ENCODE measurements around the gene PWP2. TPM values are rescaled to one million over a fixed set of nuclear protein-coding genes. Genes with fewer than 3 reads are reported as not detected.
"Not testable (repeated sequence)": the region's sequence is repeated elsewhere in the genome, so short reads cannot be mapped to it uniquely, and the experiment has no call there.

PWP2 gene
- total RNA-seq, 1 experiment from 2014 or later = 6.0 TPM

- H2BK5ac ChIP-seq (ENCODE audit: insufficient read length, low read length); H4K20me1 ChIP-seq (ENCODE audit: control insufficient read depth, insufficient read depth, insufficient read length); H3K36me3 Mint-ChIP-seq (ENCODE audit: insufficient read depth in 1 of 3, low read depth in 3 of 3); DNase-seq; H3K23me2 ChIP-seq (ENCODE audit: insufficient read length, low read depth, low read length, poor library complexity, severe bottlenecking); H4K8ac ChIP-seq (replicated peaks; ENCODE audit: insufficient read length, low read depth, low read length); H3K27me3 ChIP-seq (ENCODE audit: insufficient read depth, low read length); H3K79me2 ChIP-seq (ENCODE audit: insufficient read depth, low read length); H4K91ac ChIP-seq (ENCODE audit: insufficient read length, low read depth, low read length); H3K27me3 Mint-ChIP-seq (ENCODE audit: low read depth); H3K27ac ChIP-seq (ENCODE audit: insufficient read length, low read depth, low read length); H3K23ac ChIP-seq (ENCODE audit: insufficient read length, low read depth, low read length); H2AFZ ChIP-seq (ENCODE audit: low read length); H2BK12ac ChIP-seq (ENCODE audit: insufficient read length, low read depth, low read length); H3K9me3 ChIP-seq (ENCODE audit: control insufficient read depth, low read depth, low read length); H2BK20ac ChIP-seq (ENCODE audit: low read depth, low read length, poor library complexity, severe bottlenecking); H3K4me3 Mint-ChIP-seq; H3K4me1 ChIP-seq (ENCODE audit: insufficient read depth, low read length); H3K18ac ChIP-seq (ENCODE audit: insufficient read length, low read depth, low read length); H3K4me2 ChIP-seq (ENCODE audit: insufficient read depth, insufficient read length, low read length); H2BK120ac ChIP-seq (ENCODE audit: low read depth, low read length, poor library complexity, severe bottlenecking); H3K9me3 Mint-ChIP-seq; H3T11ph ChIP-seq (ENCODE audit: low read length); H3K14ac ChIP-seq (ENCODE audit: insufficient read depth, low read length); H4K5ac ChIP-seq (ENCODE audit: insufficient read length, low read depth, low read length); H3K27ac Mint-ChIP-seq; H2AK5ac ChIP-seq (ENCODE audit: insufficient read length, low read length); H3K4me1 Mint-ChIP-seq; H2BK15ac ChIP-seq (ENCODE audit: low read depth, low read length); H3K4ac ChIP-seq (ENCODE audit: low read depth, low read length); H3K79me1 ChIP-seq (ENCODE audit: insufficient read depth, low read depth, low read length, poor library complexity, severe bottlenecking); H3K9ac ChIP-seq (ENCODE audit: extremely low read depth, insufficient read length, low read length); H3K56ac ChIP-seq (ENCODE audit: insufficient read length, low read depth, low read length): not testable (repeated sequence)
- WGBS (ENCODE audit: extremely low coverage, insufficient read length, low lambda C conversion rate) = no CpG with 5 or more reads among the region's 15 CpGs
Observed at GRCh38 chr21:44160298-44160672, 53.1 kb downstream of the PWP2 start.

- not testable (repeated sequence) for H4K8ac ChIP-seq (replicated peaks; ENCODE audit: insufficient read length, low read depth, low read length); H2BK15ac ChIP-seq (ENCODE audit: low read depth, low read length); H3K4me3 Mint-ChIP-seq; H2BK5ac ChIP-seq (ENCODE audit: insufficient read length, low read length); H3K9ac ChIP-seq (ENCODE audit: extremely low read depth, insufficient read length, low read length); H2AK5ac ChIP-seq (ENCODE audit: insufficient read length, low read length); H3K27me3 ChIP-seq (ENCODE audit: insufficient read depth, low read length); H3K23ac ChIP-seq (ENCODE audit: insufficient read length, low read depth, low read length); H3K4me1 Mint-ChIP-seq; H3T11ph ChIP-seq (ENCODE audit: low read length); H3K18ac ChIP-seq (ENCODE audit: insufficient read length, low read depth, low read length); H2BK20ac ChIP-seq (ENCODE audit: low read depth, low read length, poor library complexity, severe bottlenecking); H4K91ac ChIP-seq (ENCODE audit: insufficient read length, low read depth, low read length); H3K4ac ChIP-seq (ENCODE audit: low read depth, low read length); H2BK120ac ChIP-seq (ENCODE audit: low read depth, low read length, poor library complexity, severe bottlenecking); H3K23me2 ChIP-seq (ENCODE audit: insufficient read length, low read depth, low read length, poor library complexity, severe bottlenecking); H3K4me2 ChIP-seq (ENCODE audit: insufficient read depth, insufficient read length, low read length); H2AFZ ChIP-seq (ENCODE audit: low read length); H3K9me3 ChIP-seq (ENCODE audit: control insufficient read depth, low read depth, low read length); H3K56ac ChIP-seq (ENCODE audit: insufficient read length, low read depth, low read length); DNase-seq; H3K9me3 Mint-ChIP-seq; H3K36me3 Mint-ChIP-seq (ENCODE audit: insufficient read depth in 1 of 3, low read depth in 3 of 3); H2BK12ac ChIP-seq (ENCODE audit: insufficient read length, low read depth, low read length); H3K27me3 Mint-ChIP-seq (ENCODE audit: low read depth); H4K20me1 ChIP-seq (ENCODE audit: control insufficient read depth, insufficient read depth, insufficient read length); H4K5ac ChIP-seq (ENCODE audit: insufficient read length, low read depth, low read length); H3K4me1 ChIP-seq (ENCODE audit: insufficient read depth, low read length); H3K27ac Mint-ChIP-seq; H3K14ac ChIP-seq (ENCODE audit: insufficient read depth, low read length); H3K79me2 ChIP-seq (ENCODE audit: insufficient read depth, low read length); H3K79me1 ChIP-seq (ENCODE audit: insufficient read depth, low read depth, low read length, poor library complexity, severe bottlenecking); H3K27ac ChIP-seq (ENCODE audit: insufficient read length, low read depth, low read length)
- no CpG with 5 or more reads among the region's 20 CpGs for WGBS (ENCODE audit: extremely low coverage, insufficient read length, low lambda C conversion rate)
Observed at GRCh38 chr21:44160821-44161220, 53.6 kb downstream of the PWP2 start.

All from H9 (cell line).